Measurements from ENCODE around the gene ESPL1.

Gene ESPL1

DNA sequence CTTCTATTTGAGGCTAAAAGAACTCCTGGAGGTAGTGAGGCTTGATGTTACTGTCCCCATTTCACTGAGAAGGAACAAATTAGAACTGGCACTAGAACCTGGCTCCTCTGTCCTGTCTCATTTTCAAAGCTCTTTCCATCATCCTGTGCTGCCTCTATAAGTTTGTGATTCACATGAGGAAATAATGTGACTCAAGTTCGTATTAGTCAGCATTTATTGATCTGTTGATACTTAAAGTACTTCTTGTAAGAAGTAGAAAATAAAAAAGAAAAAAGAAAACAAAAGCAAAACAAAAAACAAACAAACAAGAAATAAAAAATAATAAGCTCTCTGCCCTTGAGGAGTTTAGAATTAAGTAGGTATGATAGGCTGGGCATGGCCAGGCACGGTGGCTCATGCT lies 2.3 kb upstream of the ESPL1 start:
- Mint-ChIP-seq H3K27me3 (no peaks in the 10 kb centered on the region), H3K4me1 (ENCODE audit: low read depth) (peaks cover 48% of the 10 kb centered on the region), H3K36me3 (ENCODE audit: low read depth) (peaks cover 18% of the 10 kb centered on the region), H3K27ac (no peak overlapping the region), H3K9me3 (no peaks in the 10 kb centered on the region), H3K4me3 (no peak overlapping the region)
- intact Hi-C loops (cut with micrococcal nuclease), result no loop called here

DNA sequence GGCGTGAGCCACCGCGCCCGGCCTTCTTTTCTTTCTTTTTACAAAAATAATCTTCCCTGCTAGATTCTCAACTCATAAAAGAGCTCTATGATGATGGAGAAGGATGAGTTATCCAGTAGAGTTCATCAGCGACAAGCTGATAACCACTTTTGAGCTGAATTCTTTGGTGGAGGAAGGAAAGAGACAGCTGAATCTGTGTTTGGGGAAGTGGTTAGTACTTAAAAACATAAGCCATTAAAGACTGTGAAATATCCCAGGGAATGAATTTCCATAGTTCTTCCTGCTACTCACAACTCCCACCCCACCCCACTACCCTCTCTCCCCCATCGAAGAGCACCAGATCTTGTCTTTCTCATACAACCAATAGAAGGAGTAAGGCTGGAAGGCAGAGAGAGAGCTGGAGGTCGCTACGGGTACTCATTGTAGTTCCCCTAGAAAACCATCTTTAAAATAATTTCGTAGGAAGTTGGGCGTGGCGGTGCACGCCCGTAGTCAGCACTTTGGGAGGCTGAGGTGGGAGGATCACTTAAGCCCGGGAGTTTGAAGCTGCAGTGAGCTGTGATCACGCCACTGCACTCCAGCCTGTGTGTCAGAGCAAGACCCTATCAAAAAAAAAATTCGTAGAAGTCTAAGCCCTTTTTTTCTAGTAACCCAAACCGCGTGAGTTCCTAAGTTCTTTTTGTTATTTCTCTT lies 647 bp upstream of the ESPL1 start:
- Mint-ChIP-seq H3K27me3 (no peaks in the 10 kb centered on the region), H3K4me1 (ENCODE audit: low read depth) (peaks cover 56% of the 10 kb centered on the region), H3K4me3 (peak overlapping the region; percentile 89), H3K36me3 (ENCODE audit: low read depth) (peaks cover 25% of the 10 kb centered on the region), H3K27ac (peak overlapping the region; percentile 88), H3K9me3 (no peaks in the 10 kb centered on the region)
- intact Hi-C loops (cut with micrococcal nuclease), result loop anchor here (1.0 kb wide), 1 partner anchor 15 kb away; a partner anchor contains a TSS

DNA sequence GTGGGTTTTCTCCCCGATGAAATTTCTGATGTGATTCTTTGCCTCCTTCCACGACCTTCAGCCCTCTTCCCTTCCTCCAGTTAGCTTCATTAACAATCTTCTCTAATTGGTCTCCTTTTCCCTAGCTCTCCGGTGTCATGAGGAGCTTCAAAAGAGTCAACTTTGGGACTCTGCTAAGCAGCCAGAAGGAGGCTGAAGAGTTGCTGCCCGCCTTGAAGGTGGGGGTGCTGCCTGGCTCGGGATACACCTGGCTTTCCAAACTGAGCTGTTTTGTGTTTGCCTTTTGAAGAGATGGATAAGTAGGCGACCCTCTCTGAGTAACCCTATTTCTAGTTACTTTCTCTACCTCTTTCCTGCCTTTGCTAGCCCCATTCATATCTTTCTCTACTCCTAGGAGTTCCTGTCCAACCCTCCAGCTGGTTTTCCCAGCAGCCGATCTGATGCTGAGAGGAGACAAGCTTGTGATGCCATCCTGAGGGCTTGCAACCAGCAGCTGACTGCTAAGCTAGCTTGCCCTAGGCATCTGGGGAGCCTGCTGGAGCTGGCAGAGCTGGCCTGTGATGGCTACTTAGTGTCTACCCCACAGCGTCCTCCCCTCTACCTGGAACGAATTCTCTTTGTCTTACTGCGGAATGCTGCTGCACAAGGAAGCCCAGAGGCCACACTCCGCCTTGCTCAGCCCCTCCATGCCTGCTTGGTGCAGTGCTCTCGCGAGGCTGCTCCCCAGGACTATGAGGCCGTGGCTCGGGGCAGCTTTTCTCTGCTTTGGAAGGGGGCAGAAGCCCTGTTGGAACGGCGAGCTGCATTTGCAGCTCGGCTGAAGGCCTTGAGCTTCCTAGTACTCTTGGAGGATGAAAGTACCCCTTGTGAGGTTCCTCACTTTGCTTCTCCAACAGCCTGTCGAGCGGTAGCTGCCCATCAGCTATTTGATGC lies 797 bp downstream of the ESPL1 start:
- Mint-ChIP-seq H3K27me3 (no peaks in the 10 kb centered on the region), H3K4me1 (ENCODE audit: low read depth) (peaks cover 58% of the 10 kb centered on the region), H3K9me3 (no peaks in the 10 kb centered on the region), H3K4me3 (peak overlapping the region; percentile 89), H3K27ac (peak overlapping the region; percentile 88), H3K36me3 (ENCODE audit: low read depth) (peaks cover 25% of the 10 kb centered on the region)
- intact Hi-C loops (cut with micrococcal nuclease), result loop anchor here (2.0 kb wide), 1 partner anchor 48 kb away; no protein-coding TSS in a partner anchor

DNA sequence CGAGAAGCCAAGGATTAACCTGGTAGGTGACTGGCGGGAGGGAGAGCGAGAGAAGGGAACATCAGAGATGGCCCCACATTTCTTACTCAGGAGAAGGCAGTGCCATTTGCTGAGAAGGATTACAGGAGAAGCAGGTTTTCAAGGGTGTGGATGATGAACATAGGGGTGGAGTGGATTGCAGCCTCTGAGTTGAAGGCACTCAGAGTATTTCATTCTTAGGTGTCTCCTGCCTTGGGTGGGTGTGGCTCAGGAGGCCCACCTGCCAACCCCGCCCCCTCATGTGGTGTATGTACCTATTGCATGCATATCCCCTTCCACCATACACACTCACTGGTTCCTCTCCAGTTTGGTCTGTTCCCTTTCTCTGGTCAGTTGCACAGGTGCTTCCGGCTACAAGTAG lies 6.3 kb downstream of the ESPL1 start:
- H3K4me1 Mint-ChIP-seq (ENCODE audit: low read depth), result peaks cover 40% of the 10 kb centered on the region
- intact Hi-C loops (cut with micrococcal nuclease), result no loop called here
- no peak overlapping the region for H3K4me3 Mint-ChIP-seq

DNA sequence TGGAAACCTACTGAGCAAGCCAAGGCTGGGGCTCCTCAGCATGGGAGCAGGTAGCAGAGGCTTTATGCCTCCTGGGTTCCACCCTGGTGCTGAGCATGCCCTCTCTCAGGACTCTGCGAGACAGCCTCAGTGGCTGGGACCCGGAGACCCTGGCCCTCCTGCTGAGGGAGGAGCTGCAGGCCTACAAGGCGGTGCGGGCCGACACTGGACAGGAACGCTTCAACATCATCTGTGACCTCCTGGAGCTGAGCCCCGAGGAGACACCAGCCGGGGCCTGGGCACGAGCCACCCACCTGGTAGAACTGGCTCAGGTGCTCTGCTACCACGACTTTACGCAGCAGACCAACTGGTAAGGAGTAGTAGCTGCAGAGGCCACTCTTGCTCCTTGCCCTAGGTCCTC lies 8.4 kb downstream of the ESPL1 start:
- intact Hi-C loops (cut with micrococcal nuclease), result no loop called here
- no peaks in the 10 kb centered on the region for H3K9me3 Mint-ChIP-seq

More for the DNA sequence above, 6.3 kb downstream of the ESPL1 start:
- no peaks in the 10 kb centered on the region for H3K9me3 Mint-ChIP-seq
- H3K27ac Mint-ChIP-seq, result no peak overlapping the region
- peaks cover 62% of the 10 kb centered on the region for H3K36me3 Mint-ChIP-seq (ENCODE audit: low read depth)
- no peaks in the 10 kb centered on the region for H3K27me3 Mint-ChIP-seq

DNA sequence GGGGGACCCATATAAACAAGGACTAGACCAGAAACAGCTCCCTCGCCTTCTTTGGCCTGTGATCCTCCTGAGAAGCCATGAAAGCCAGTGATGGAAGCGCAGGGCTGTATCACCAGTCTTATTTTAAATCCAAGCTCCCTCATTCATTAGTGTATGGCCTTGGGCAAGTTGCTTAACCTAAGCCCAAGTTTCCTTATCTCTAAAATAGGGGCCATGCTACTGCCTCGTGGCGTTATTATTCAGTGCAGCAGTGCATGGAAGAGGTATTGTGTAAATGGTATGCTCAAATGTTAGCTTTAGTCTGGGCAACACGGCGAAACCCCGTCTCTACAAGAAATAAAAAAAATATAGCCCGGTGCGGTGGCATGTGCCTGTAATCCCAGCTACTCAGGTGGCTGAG lies 9.9 kb downstream of the ESPL1 start:
- Mint-ChIP-seq H3K36me3 (ENCODE audit: low read depth) (peaks cover 77% of the 10 kb centered on the region), H3K27ac (no peak overlapping the region), H3K4me3 (no peak overlapping the region), H3K4me1 (ENCODE audit: low read depth) (peaks cover 18% of the 10 kb centered on the region), H3K27me3 (no peaks in the 10 kb centered on the region), H3K9me3 (no peaks in the 10 kb centered on the region)
- intact Hi-C loops (cut with micrococcal nuclease), result no loop called here

More for the DNA sequence above, 8.4 kb downstream of the ESPL1 start:
- H3K27ac Mint-ChIP-seq, result peak overlapping the region; percentile 64
- H3K36me3 Mint-ChIP-seq (ENCODE audit: low read depth), result peaks cover 68% of the 10 kb centered on the region
- no peak overlapping the region for H3K4me3 Mint-ChIP-seq
- H3K27me3 Mint-ChIP-seq, result no peaks in the 10 kb centered on the region
- peaks cover 26% of the 10 kb centered on the region for H3K4me1 Mint-ChIP-seq (ENCODE audit: low read depth)

- peaks cover 18% of the 10 kb centered on the region for H3K4me1 Mint-ChIP-seq (ENCODE audit: low read depth)
- intact Hi-C loops (cut with micrococcal nuclease), result no loop called here
- no peaks in the 10 kb centered on the region for H3K9me3 Mint-ChIP-seq
- no peak overlapping the region for H3K27ac Mint-ChIP-seq
- H3K36me3 Mint-ChIP-seq (ENCODE audit: low read depth), result peaks cover 86% of the 10 kb centered on the region
- no peak overlapping the region for H3K4me3 Mint-ChIP-seq
- no peaks in the 10 kb centered on the region for H3K27me3 Mint-ChIP-seq
Measured at GRCh38 chr12:53279283-53279869, 11.3 kb downstream of the ESPL1 start.

GRCh38 chr12:53279888-53280498 lies 11.9 kb downstream of the ESPL1 start:
- no peak overlapping the region for H3K27ac Mint-ChIP-seq
- peaks cover 82% of the 10 kb centered on the region for H3K36me3 Mint-ChIP-seq (ENCODE audit: low read depth)
- no peaks in the 10 kb centered on the region for H3K27me3 Mint-ChIP-seq
- peaks cover 18% of the 10 kb centered on the region for H3K4me1 Mint-ChIP-seq (ENCODE audit: low read depth)
- no peak overlapping the region for H3K4me3 Mint-ChIP-seq
- H3K9me3 Mint-ChIP-seq, result no peaks in the 10 kb centered on the region
- intact Hi-C loops (cut with micrococcal nuclease), result no loop called here

DNA sequence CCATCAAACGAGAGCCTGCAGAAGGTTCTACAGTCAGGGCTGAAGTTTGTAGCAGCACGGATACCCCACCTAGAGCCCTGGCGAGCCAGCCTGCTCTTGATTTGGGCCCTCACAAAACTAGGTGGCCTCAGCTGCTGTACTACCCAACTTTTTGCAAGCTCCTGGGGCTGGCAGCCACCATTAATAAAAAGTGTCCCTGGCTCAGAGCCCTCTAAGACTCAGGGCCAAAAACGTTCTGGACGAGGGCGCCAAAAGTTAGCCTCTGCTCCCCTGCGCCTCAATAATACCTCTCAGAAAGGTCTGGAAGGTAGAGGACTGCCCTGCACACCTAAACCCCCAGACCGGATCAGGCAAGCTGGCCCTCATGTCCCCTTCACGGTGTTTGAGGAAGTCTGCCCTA lies 18.3 kb downstream of the ESPL1 start:
- no peaks in the 10 kb centered on the region for H3K27me3 Mint-ChIP-seq
- H3K36me3 Mint-ChIP-seq (ENCODE audit: low read depth), result peaks cover 71% of the 10 kb centered on the region
- peak overlapping the region; percentile 67 for H3K27ac Mint-ChIP-seq
- H3K4me3 Mint-ChIP-seq, result no peak overlapping the region
- intact Hi-C loops (cut with micrococcal nuclease), result no loop called here
- no peaks in the 10 kb centered on the region for H3K9me3 Mint-ChIP-seq
- peaks cover 22% of the 10 kb centered on the region for H3K4me1 Mint-ChIP-seq (ENCODE audit: low read depth)

GRCh38 chr12:53287741-53288216 lies 19.7 kb downstream of the ESPL1 start:
- H3K9me3 Mint-ChIP-seq, result no peaks in the 10 kb centered on the region

DNA sequence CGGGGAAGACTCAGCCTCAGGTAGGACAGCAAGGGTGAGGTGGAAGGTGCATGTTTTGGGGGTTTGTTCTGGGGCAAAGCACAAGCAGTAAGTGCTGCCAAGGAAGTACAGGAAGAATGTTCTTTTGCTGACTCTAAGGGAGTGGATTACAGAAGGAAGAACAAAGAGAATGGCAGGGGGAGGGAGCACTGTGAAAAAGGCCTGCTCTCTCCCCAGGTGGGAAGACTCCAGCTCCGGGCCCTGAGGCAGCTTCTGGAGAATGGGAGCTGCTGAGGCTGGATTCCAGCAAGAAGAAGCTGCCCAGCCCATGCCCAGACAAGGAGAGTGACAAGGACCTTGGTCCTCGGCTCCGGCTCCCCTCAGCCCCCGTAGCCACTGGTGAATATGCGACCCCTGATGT lies 20.2 kb downstream of the ESPL1 start:
- Mint-ChIP-seq H3K27me3 (no peaks in the 10 kb centered on the region), H3K27ac (peak overlapping the region; percentile 67), H3K4me1 (ENCODE audit: low read depth) (peaks cover 22% of the 10 kb centered on the region), H3K4me3 (no peak overlapping the region), H3K9me3 (no peaks in the 10 kb centered on the region), H3K36me3 (ENCODE audit: low read depth) (peaks cover 68% of the 10 kb centered on the region)
- intact Hi-C loops (cut with micrococcal nuclease), result no loop called here

More at GRCh38 chr12:53287741-53288216, 19.7 kb downstream of the ESPL1 start:
- intact Hi-C loops (cut with micrococcal nuclease), result loop anchor here (1.0 kb wide), 1 partner anchor 74 kb away; no protein-coding TSS in a partner anchor
- Mint-ChIP-seq H3K27me3 (no peaks in the 10 kb centered on the region), H3K36me3 (ENCODE audit: low read depth) (peaks cover 68% of the 10 kb centered on the region), H3K27ac (peak overlapping the region; percentile 67), H3K4me1 (ENCODE audit: low read depth) (peaks cover 22% of the 10 kb centered on the region), H3K4me3 (no peak overlapping the region)

DNA sequence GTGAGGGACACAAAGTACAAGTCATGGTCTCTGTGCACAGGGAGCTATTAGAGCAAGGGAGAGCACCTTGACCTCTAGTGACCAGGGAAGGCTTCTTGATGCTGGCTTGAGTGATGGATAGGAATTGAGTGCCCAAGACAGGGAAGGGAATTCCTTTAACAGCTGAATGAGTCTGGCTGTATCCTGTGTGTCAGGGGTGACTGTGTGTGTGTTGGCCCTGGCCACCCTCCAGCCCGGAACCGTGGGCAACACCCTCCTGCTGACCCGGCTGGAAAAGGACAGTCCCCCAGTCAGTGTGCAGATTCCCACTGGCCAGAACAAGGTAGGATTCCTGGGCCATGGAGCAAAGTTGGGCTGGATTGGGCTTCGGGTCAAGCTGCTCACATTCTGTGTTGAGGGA lies 21.8 kb downstream of the ESPL1 start:
- no peaks in the 10 kb centered on the region for H3K9me3 Mint-ChIP-seq
- H3K27ac Mint-ChIP-seq, result no peak overlapping the region
- peaks cover 24% of the 10 kb centered on the region for H3K4me1 Mint-ChIP-seq (ENCODE audit: low read depth)
- no peaks in the 10 kb centered on the region for H3K27me3 Mint-ChIP-seq
- peaks cover 64% of the 10 kb centered on the region for H3K36me3 Mint-ChIP-seq (ENCODE audit: low read depth)
- intact Hi-C loops (cut with micrococcal nuclease), result no loop called here
- H3K4me3 Mint-ChIP-seq, result no peak overlapping the region

DNA sequence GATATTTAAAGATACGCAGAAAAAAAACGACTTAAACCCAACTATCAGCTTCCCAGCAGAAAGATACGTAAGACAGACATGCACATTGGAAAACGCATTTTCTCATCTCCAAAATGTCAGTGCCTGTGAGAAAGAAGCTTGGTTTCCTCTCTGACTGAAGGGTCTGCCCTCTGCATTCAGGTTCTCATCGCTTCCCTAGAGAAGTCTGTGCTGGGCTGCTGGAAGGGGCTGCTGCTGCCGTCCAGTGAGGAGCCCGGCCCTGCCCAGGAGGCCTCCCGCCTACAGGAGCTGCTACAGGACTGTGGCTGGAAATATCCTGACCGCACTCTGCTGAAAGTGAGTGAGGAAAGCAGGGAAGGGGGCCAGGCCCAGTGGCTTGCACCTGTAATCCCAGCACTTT lies 22.6 kb downstream of the ESPL1 start:
- H3K9me3 Mint-ChIP-seq, result no peaks in the 10 kb centered on the region
- intact Hi-C loops (cut with micrococcal nuclease), result no loop called here
- no peaks in the 10 kb centered on the region for H3K27me3 Mint-ChIP-seq
- H3K27ac Mint-ChIP-seq, result no peak overlapping the region
- peaks cover 27% of the 10 kb centered on the region for H3K4me1 Mint-ChIP-seq (ENCODE audit: low read depth)
- H3K36me3 Mint-ChIP-seq (ENCODE audit: low read depth), result peaks cover 65% of the 10 kb centered on the region
- H3K4me3 Mint-ChIP-seq, result no peak overlapping the region
